A673 (cell line): ENCODE measurements around the gene KRT1. TPM values are rescaled to one million over a fixed set of nuclear protein-coding genes. Genes with fewer than 3 reads are reported as not detected.
"Not testable (repeated sequence)": the region's sequence is repeated elsewhere in the genome, so short reads cannot be mapped to it uniquely, and the experiment has no call there.

Experiments
- BruUV-seq: library from RNA; stranded (reverse); fragments of 400-500 nt; replicated peaks from 2 replicates; lab custom pipeline; 2021; lab: Mats Ljungman, UMichigan
- CTCF ChIA-PET: fragments of 300-600 bp; sonication (Branson Sonifier 250); formaldehyde crosslinking; loops from one replicate; lab custom pipeline; 2022; ENCODE audit warnings: antibody characterized with exemption; lab: Charles Lee
- POLR2A ChIA-PET: fragments of 300-600 bp; sonication (Branson Sonifier 250); formaldehyde crosslinking; loops from one replicate; lab custom pipeline; 2022; ENCODE audit warnings: antibody characterized with exemption; ENCODE audit not compliant: low non-redundant PET; lab: Charles Lee
- DNase-seq: peaks from one replicate; pipeline ENCODE4 v3.0.0-alpha.2; 2015; ENCODE audit warnings: low spot score
- H3K27ac ChIP-seq: fragments of 200-600 bp; sonication (generic); 2 replicates; pipeline ENCODE4 v1.5.1; 2016; ENCODE audit warnings: mixed run types, low read depth, mild to moderate bottlenecking, mixed read lengths, antibody characterized with exemption, low read length; ENCODE audit not compliant: poor library complexity, severe bottlenecking
- H3K27me3 ChIP-seq: fragments of 200-600 bp; sonication (generic); replicated peaks from 2 replicates; pipeline ENCODE4 v1.6.1; 2017; ENCODE audit warnings: mixed run types, low read depth, mild to moderate bottlenecking, mixed read lengths, antibody characterized with exemption, low read length; ENCODE audit not compliant: insufficient read depth, poor library complexity
- H3K36me3 ChIP-seq: fragments of 200-600 bp; sonication (generic); 2 replicates; pipeline ENCODE4 v1.6.1; 2016; ENCODE audit warnings: mixed run types, mild to moderate bottlenecking, mixed read lengths, antibody characterized with exemption, low read length; ENCODE audit not compliant: insufficient read depth, poor library complexity, severe bottlenecking
- H3K4me1 ChIP-seq: fragments of 200-600 bp; sonication (generic); 2 replicates; pipeline ENCODE4 v1.6.1; 2017; ENCODE audit warnings: mixed run types, mild to moderate bottlenecking, mixed read lengths, antibody characterized with exemption, low read length; ENCODE audit not compliant: insufficient read depth, poor library complexity, severe bottlenecking
- H3K4me3 ChIP-seq: fragments of 200-600 bp; sonication (generic); 2 replicates; pipeline ENCODE4 v1.5.1; 2016; ENCODE audit warnings: low read depth, mixed run types, mild to moderate bottlenecking, mixed read lengths, low read length; ENCODE audit not compliant: poor library complexity, severe bottlenecking
- H3K9me3 ChIP-seq: fragments of 200-600 bp; sonication (generic); 2 replicates; pipeline ENCODE4 v1.6.1; 2016; ENCODE audit warnings: mixed run types, low read depth, mild to moderate bottlenecking, mixed read lengths, antibody characterized with exemption, low read length; ENCODE audit not compliant: poor library complexity, severe bottlenecking
- EZH2 ChIP-seq: fragments of 200-600 bp; sonication (generic); IDR thresholded peaks from 2 replicates; pipeline ENCODE4 v1.6.1; 2017; ENCODE audit warnings: borderline replicate concordance, low read depth, mild to moderate bottlenecking, mixed read lengths, antibody characterized with exemption, low read length; ENCODE audit not compliant: poor library complexity, severe bottlenecking
- intact Hi-C: fragments of 100-400 bp; cut with micrococcal nuclease; formaldehyde crosslinking; loops from one replicate; pipeline ENCODE4 v1.10.0; 2022; ENCODE audit not compliant: unreplicated experiment
- total RNA-seq: library from RNA; stranded (reverse); gene quantifications from 2 replicates; pipeline ENCODE4 v1.2.3, GENCODE V29; 2021
- TF ChIP-seq, protein P1 (sequence below): fragments of 300-800, 200-600 bp; sonication (generic); conservative IDR thresholded peaks from 2 replicates; pipeline ENCODE4 v1.5.1; 2017; ENCODE audit warnings: low read depth, mild to moderate bottlenecking, antibody characterized with exemption, low read length, moderate library complexity, mixed read lengths

Gene KRT1
- total RNA-seq, 1 experiment from 2014 or later: not detected

GRCh38 chr12:52714887-52715281 lies 34.7 kb upstream of the KRT1 start:
- ChIA-PET CTCF (no interaction called here), POLR2A (no interaction called here)
- TF ChIP-seq EZH2: no peak
- TF ChIP-seq, protein P1, sequence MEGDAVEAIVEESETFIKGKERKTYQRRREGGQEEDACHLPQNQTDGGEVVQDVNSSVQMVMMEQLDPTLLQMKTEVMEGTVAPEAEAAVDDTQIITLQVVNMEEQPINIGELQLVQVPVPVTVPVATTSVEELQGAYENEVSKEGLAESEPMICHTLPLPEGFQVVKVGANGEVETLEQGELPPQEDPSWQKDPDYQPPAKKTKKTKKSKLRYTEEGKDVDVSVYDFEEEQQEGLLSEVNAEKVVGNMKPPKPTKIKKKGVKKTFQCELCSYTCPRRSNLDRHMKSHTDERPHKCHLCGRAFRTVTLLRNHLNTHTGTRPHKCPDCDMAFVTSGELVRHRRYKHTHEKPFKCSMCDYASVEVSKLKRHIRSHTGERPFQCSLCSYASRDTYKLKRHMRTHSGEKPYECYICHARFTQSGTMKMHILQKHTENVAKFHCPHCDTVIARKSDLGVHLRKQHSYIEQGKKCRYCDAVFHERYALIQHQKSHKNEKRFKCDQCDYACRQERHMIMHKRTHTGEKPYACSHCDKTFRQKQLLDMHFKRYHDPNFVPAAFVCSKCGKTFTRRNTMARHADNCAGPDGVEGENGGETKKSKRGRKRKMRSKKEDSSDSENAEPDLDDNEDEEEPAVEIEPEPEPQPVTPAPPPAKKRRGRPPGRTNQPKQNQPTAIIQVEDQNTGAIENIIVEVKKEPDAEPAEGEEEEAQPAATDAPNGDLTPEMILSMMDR: no peak
- H3K4me1 ChIP-seq: peaks cover 5% of the 10 kb centered on the region
- no TSS peak for BruUV-seq
- no peak for DNase-seq
- no peak overlapping the region for H3K27ac ChIP-seq
- intact Hi-C loops: no loop called here
- H3K9me3 ChIP-seq: no peaks in the 10 kb centered on the region
- H3K36me3 ChIP-seq: no peaks in the 10 kb centered on the region
- peaks cover 24% of the 10 kb centered on the region for H3K27me3 ChIP-seq
- no peak overlapping the region for H3K4me3 ChIP-seq

DNA sequence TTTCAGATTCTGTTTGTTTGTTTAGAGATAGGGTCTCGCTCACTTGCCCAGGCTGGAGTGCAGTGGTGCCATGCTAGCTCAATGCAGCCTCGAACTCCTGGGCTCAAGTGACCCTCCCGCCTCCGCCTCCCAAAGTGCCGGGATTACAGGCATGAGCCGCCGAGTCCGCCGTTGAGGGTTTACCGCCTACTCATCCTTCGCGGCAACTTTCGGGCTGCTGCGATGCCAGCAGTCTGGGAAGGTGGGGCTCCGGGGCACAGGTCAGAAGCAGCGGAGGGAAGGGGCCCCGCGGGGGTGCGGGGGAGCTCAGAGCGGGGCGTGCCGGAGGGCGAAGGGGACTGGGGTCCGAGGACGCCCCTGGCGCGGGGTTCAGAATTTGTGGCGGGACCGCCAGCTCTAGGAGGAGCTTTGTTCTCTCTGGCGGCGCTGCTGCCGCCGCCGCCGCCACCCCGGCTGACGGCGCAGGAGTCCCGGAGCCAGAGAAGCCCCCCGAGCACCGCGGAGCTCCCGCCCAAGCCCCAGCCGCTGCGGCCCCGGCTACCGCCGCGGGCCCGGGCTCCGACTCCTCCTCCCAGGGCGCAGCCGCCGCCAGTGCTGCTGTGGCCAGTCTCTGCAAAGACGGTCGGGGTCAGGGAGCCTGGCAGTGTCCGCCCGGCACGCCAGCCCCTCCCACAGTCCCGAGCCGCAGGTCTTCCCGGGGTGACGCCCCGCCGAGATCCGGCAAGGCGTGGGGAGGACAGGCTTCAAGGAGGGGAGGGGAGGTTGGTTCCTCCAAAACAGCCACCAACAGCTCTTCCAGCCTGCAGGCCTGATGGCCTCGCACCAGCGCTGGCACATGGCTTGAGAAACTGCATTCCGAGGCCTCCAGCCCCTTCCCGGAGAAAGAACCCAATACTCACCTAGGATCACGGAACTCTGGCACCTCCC lies 34.0 kb upstream of the KRT1 start:
- H3K27ac ChIP-seq: no peak overlapping the region
- DNase-seq: no peak
- peaks cover 24% of the 10 kb centered on the region for H3K27me3 ChIP-seq
- H3K9me3 ChIP-seq: no peaks in the 10 kb centered on the region
- peak; percentile 61 for TF ChIP-seq EZH2
- TF ChIP-seq, protein P1: no peak
- H3K4me1 ChIP-seq: peaks cover 5% of the 10 kb centered on the region
- intact Hi-C loops: no loop called here
- BruUV-seq: no TSS peak
- H3K4me3 ChIP-seq: peak overlapping the region; percentile 40
- ChIA-PET POLR2A (no interaction called here), CTCF (no interaction called here)
- H3K36me3 ChIP-seq: no peaks in the 10 kb centered on the region

- H3K36me3 ChIP-seq, DNase-seq, CTCF ChIA-PET, BruUV-seq, H3K4me3 ChIP-seq, H3K4me1 ChIP-seq, H3K27ac ChIP-seq, POLR2A ChIA-PET, intact Hi-C loops, H3K9me3 ChIP-seq: not testable (repeated sequence)
- peaks cover 24% of the 10 kb centered on the region for H3K27me3 ChIP-seq
These were observed 31.9 kb upstream of the KRT1 start for GRCh38 chr12:52712122-52712521.
